ENCODE data around the gene CDIP1. TPM values are rescaled to one million over a fixed set of nuclear protein-coding genes. Genes with fewer than 3 reads are reported as not detected.
A peak's percentile ranks its signal among the peaks of the same experiment; 100 is the strongest.

The CDIP1 gene
- total RNA-seq, 1 donor from 2014 or later = 53.3 TPM

- ATAC-seq (peak; percentile 84), DNase-seq (no peak)
- intact Hi-C loops (cut with micrococcal nuclease) = loop anchor here (10.0 kb wide), 1 partner anchor 55 kb away; the partner anchor contains the start of gene C16orf96
These were observed 38.3 kb downstream of the CDIP1 start for GRCh38 chr16:4500272-4500671.

GRCh38 chr16:4499196-4499555, 39.4 kb downstream of the CDIP1 start:
- intact Hi-C loops (cut with micrococcal nuclease) = no loop called here
- ATAC-seq (no peak), DNase-seq (no peak)

GRCh38 chr16:4498546-4499195, 39.9 kb downstream of the CDIP1 start:
- DNase-seq (no peak), ATAC-seq (no peak)
- intact Hi-C loops (cut with micrococcal nuclease) = no loop called here

- ATAC-seq (no peak), DNase-seq (no peak)
- intact Hi-C loops (cut with micrococcal nuclease) = no loop called here
These were observed 42.3 kb downstream of the CDIP1 start for GRCh38 chr16:4496305-4496704.

- intact Hi-C loops (cut with micrococcal nuclease) = no loop called here
- ATAC-seq = no peak
- no peak for DNase-seq
These were observed 42.8 kb downstream of the CDIP1 start for GRCh38 chr16:4495766-4496165.

- intact Hi-C loops (cut with micrococcal nuclease) = no loop called here
- no peak for ATAC-seq
These were observed 43.7 kb downstream of the CDIP1 start for GRCh38 chr16:4494746-4495490.

GRCh38 chr16:4491898-4492297, 46.7 kb downstream of the CDIP1 start:
- ATAC-seq = no peak
- DNase-seq = no peak
- intact Hi-C loops (cut with micrococcal nuclease) = no loop called here

More at GRCh38 chr16:4494746-4495490, 43.7 kb downstream of the CDIP1 start:
- no peak for DNase-seq

GRCh38 chr16:4489030-4489429, 49.5 kb downstream of the CDIP1 start:
- intact Hi-C loops (cut with micrococcal nuclease) = no loop called here
- no peak for DNase-seq

GRCh38 chr16:4488499-4488967, 50.0 kb downstream of the CDIP1 start:
- ATAC-seq (no peak), DNase-seq (no peak)
- intact Hi-C loops (cut with micrococcal nuclease) = no loop called here

More at GRCh38 chr16:4489030-4489429, 49.5 kb downstream of the CDIP1 start:
- ATAC-seq = no peak

GRCh38 chr16:4487955-4488498, 50.5 kb downstream of the CDIP1 start:
- ATAC-seq (no peak), DNase-seq (no peak)
- intact Hi-C loops (cut with micrococcal nuclease) = no loop called here

- peak; percentile 93 for ATAC-seq
- no peak for DNase-seq
- intact Hi-C loops (cut with micrococcal nuclease) = no loop called here
These were observed 52.3 kb downstream of the CDIP1 start for GRCh38 chr16:4486126-4486893.

- DNase-seq (no peak), ATAC-seq (no peak)
- intact Hi-C loops (cut with micrococcal nuclease) = no loop called here
These were observed 56.6 kb downstream of the CDIP1 start for GRCh38 chr16:4481963-4482362.

GRCh38 chr16:4481526-4481925, 57.0 kb downstream of the CDIP1 start:
- peak; percentile 3 for ATAC-seq

GRCh38 chr16:4477966-4478365, 60.6 kb downstream of the CDIP1 start:
- no peak for ATAC-seq
- DNase-seq = no peak
- intact Hi-C loops (cut with micrococcal nuclease) = no loop called here

More at GRCh38 chr16:4481526-4481925, 57.0 kb downstream of the CDIP1 start:
- intact Hi-C loops (cut with micrococcal nuclease) = no loop called here
- DNase-seq = no peak

- DNase-seq = peak; percentile 96
- intact Hi-C loops (cut with micrococcal nuclease) = no loop called here
- ATAC-seq = peak; percentile 96
These were observed 62.4 kb downstream of the CDIP1 start, which contains the start of gene HMOX2 for GRCh38 chr16:4475880-4476788. HMOX2 (plus strand) TSS chr16:4476398; CDS start chr16:4505525, 29,127 bp downstream.

- DNase-seq (peak; percentile 91), ATAC-seq (peak; percentile 49)
- intact Hi-C loops (cut with micrococcal nuclease) = no loop called here
These were observed 64.2 kb downstream of the CDIP1 start, which contains the start of gene NMRAL1 for GRCh38 chr16:4474192-4474961. NMRAL1 (minus strand) TSS chr16:4474625; CDS start chr16:4474132, 493 bp downstream.

GRCh38 chr16:4472880-4473279, 65.7 kb downstream of the CDIP1 start:
- intact Hi-C loops (cut with micrococcal nuclease) = no loop called here
- DNase-seq (no peak), ATAC-seq (no peak)

GRCh38 chr16:4471869-4472268, 66.7 kb downstream of the CDIP1 start:
- ATAC-seq (no peak), DNase-seq (no peak)
- intact Hi-C loops (cut with micrococcal nuclease) = no loop called here
